SK-N-SH (cell line): ENCODE results near the gene AK5.

Experiments used
- EP300 ChIP-seq, 2 experiments: IDR thresholded peaks; 2 replicates each; pipeline versions ENCODE4 v1.4.0 to v1.6.1; 2012; ENCODE audit warnings: borderline replicate concordance in 1 of 2, low read depth in 1 of 2, low read length in 1 of 2
- GATA2 ChIP-seq: sonication (generic); formaldehyde crosslinking; IDR thresholded peaks from 2 replicates; pipeline ENCODE4 v1.5.0; 2020; ENCODE audit warnings: mild to moderate bottlenecking, missing genetic modification reagents
- RAD21 ChIP-seq: IDR thresholded peaks from 2 replicates; pipeline ENCODE4 v1.6.1; 2012; ENCODE audit warnings: mild to moderate bottlenecking, low read length
- YY1 ChIP-seq: IDR thresholded peaks from 2 replicates; pipeline ENCODE4 v1.4.0; 2012; ENCODE audit warnings: low read depth, mild to moderate bottlenecking
- TF ChIP-seq, protein P1 (sequence below): fragments of 200-600 bp; sonication (generic); IDR thresholded peaks from 2 replicates; pipeline ENCODE4 v1.6.1; 2017; ENCODE audit warnings: antibody characterized with exemption, mild to moderate bottlenecking, moderate library complexity
- TF ChIP-seq, protein P2 (sequence below): IDR thresholded peaks from 2 replicates; pipeline ENCODE4 v1.4.0; 2012; ENCODE audit warnings: low read depth

DNA sequence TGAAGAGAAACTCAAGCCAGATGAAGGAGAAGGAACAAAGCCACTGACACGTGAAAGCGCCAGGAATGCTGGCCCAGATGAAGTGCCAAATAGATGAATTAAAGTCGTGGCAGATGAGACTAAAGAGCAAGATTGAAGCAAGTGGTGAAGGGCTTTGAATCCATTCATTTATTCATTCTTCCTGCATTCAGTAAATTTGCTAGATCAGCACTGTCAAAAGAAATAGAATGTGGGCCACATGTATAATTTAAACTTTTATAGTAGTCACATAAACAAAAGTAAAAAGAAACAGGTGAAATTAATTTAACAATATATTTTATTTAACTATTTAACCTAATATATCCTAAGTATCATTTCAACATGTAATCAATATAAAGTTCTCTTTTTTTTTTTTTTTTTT, 265.1 kb downstream of the AK5 start:
- TF ChIP-seq, protein P1, sequence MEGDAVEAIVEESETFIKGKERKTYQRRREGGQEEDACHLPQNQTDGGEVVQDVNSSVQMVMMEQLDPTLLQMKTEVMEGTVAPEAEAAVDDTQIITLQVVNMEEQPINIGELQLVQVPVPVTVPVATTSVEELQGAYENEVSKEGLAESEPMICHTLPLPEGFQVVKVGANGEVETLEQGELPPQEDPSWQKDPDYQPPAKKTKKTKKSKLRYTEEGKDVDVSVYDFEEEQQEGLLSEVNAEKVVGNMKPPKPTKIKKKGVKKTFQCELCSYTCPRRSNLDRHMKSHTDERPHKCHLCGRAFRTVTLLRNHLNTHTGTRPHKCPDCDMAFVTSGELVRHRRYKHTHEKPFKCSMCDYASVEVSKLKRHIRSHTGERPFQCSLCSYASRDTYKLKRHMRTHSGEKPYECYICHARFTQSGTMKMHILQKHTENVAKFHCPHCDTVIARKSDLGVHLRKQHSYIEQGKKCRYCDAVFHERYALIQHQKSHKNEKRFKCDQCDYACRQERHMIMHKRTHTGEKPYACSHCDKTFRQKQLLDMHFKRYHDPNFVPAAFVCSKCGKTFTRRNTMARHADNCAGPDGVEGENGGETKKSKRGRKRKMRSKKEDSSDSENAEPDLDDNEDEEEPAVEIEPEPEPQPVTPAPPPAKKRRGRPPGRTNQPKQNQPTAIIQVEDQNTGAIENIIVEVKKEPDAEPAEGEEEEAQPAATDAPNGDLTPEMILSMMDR = no peak
- no peak for TF ChIP-seq YY1
- no peak for TF ChIP-seq EP300 (IDR thresholded peaks at IDR 0.05; ENCODE audit: borderline replicate concordance in 1 of 2, low read depth in 1 of 2, low read length in 1 of 2)
- TF ChIP-seq, protein P2, sequence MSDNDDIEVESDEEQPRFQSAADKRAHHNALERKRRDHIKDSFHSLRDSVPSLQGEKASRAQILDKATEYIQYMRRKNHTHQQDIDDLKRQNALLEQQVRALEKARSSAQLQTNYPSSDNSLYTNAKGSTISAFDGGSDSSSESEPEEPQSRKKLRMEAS = no peak
- no peak for TF ChIP-seq RAD21
- TF ChIP-seq GATA2 (CRISPR knock-in tag) = no peak
